Neural cell (in vitro differentiated cells): ENCODE measurements around the gene RFX7.

ENCODE experiments used
- CTCF ChIP-seq: fragments of 450-650 bp; IDR thresholded peaks from 2 replicates; pipeline ENCODE4 v1.5.1; 2014; ENCODE audit warnings: antibody characterized with exemption, mild to moderate bottlenecking, moderate library complexity; ENCODE audit not compliant: poor library complexity, severe bottlenecking
- EZH2 ChIP-seq: fragments of 200-600, 300-800 bp; shearing (Covaris generic), sonication (generic); IDR thresholded peaks from 2 replicates; pipeline ENCODE4 v1.6.1; 2014; ENCODE audit warnings: antibody characterized with exemption, low read length, borderline replicate concordance, mild to moderate bottlenecking; ENCODE audit not compliant: insufficient read depth, poor library complexity, severe bottlenecking
- MXI1 ChIP-seq: fragments of 450-650 bp; conservative IDR thresholded peaks from 2 replicates; pipeline ENCODE4 v1.6.1; 2014; ENCODE audit warnings: antibody characterized with exemption, mild to moderate bottlenecking; ENCODE audit not compliant: poor library complexity, severe bottlenecking
- POLR2AphosphoS5 ChIP-seq: IDR thresholded peaks from 2 replicates; pipeline ENCODE4 v1.6.1; 2012

- TF ChIP-seq CTCF (no peak), POLR2AphosphoS5 (no peak), MXI1 (no peak), EZH2 (no peak)
Measured at GRCh38 chr15:56176996-56177395, 66.7 kb downstream of the RFX7 start.
